HG03135 (cell line): ENCODE data around the gene GOLGA6C.
"Not testable (repeated sequence)": the region's sequence is repeated elsewhere in the genome, so short reads cannot be mapped to it uniquely, and the experiment has no call there.

Source experiments
- ATAC-seq: cut with Tn5 transposase; IDR thresholded peaks from one replicate; pipeline ENCODE4 v1.9.1; 2021; ENCODE audit warnings: mild to moderate bottlenecking, moderate library complexity; ENCODE audit not compliant: unreplicated experiment

Gene GOLGA6C

GRCh38 chr15:75225951-75226732 lies 32.0 kb upstream of the GOLGA6C start:
- ATAC-seq, result no peak

GRCh38 chr15:75227112-75227511 lies 31.0 kb upstream of the GOLGA6C start:
- ATAC-seq, result not testable (repeated sequence)

- no peak for ATAC-seq
Observed at GRCh38 chr15:75227663-75228280, 30.4 kb upstream of the GOLGA6C start.

GRCh38 chr15:75228787-75229186 lies 29.3 kb upstream of the GOLGA6C start:
- no peak for ATAC-seq

GRCh38 chr15:75229191-75230015 lies 28.7 kb upstream of the GOLGA6C start:
- ATAC-seq, result no peak

GRCh38 chr15:75230016-75230343 lies 28.2 kb upstream of the GOLGA6C start:
- no peak for ATAC-seq

GRCh38 chr15:75230551-75231371 lies 27.4 kb upstream of the GOLGA6C start:
- no peak for ATAC-seq

- no peak for ATAC-seq
Observed at GRCh38 chr15:75231836-75232235, 26.3 kb upstream of the GOLGA6C start.

- ATAC-seq, result no peak
Observed at GRCh38 chr15:75232252-75232813, 25.8 kb upstream of the GOLGA6C start.

- ATAC-seq, result no peak
Observed at GRCh38 chr15:75232826-75233503, 25.2 kb upstream of the GOLGA6C start.

- no peak for ATAC-seq
Observed at GRCh38 chr15:75233504-75234190, 24.5 kb upstream of the GOLGA6C start.

- no peak for ATAC-seq
Observed at GRCh38 chr15:75234191-75234810, 23.8 kb upstream of the GOLGA6C start.

- no peak for ATAC-seq
Observed at GRCh38 chr15:75235051-75235673, 23.0 kb upstream of the GOLGA6C start.

- ATAC-seq, result no peak
Observed at GRCh38 chr15:75235760-75236729, 22.1 kb upstream of the GOLGA6C start.

- ATAC-seq, result no peak
Observed at GRCh38 chr15:75237316-75237982, 20.7 kb upstream of the GOLGA6C start.

GRCh38 chr15:75238150-75238549 lies 20.0 kb upstream of the GOLGA6C start:
- no peak for ATAC-seq

GRCh38 chr15:75245741-75246140 lies 12.4 kb upstream of the GOLGA6C start:
- ATAC-seq, result not testable (repeated sequence)
